Measurements from ENCODE around the gene THAP12.
"Not testable (repeated sequence)": the region's sequence is repeated elsewhere in the genome, so short reads cannot be mapped to it uniquely, and the experiment has no call there.

DNA sequence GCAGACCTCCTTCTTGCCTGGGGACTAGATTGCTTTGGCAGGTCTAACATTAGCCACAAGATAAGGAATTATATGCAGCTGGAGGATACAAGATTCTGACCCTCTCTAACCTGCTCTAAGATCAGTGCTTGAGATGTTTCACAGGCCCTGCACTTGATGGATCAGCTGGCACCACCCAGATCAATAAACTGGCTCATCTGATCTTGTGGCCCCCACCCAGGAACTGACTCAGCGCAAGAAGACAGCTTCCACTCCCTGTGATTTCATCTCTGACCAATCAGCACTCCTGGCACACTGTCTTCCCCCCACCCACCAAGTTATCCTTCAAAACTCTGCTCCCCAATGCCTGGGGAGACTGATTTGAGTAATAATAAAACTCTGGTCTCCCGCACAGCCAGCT lies 57.6 kb downstream of the THAP12 start:
- TF ChIP-seq EZH2phosphoT487 (IDR thresholded peaks at IDR 0.05; ENCODE audit: insufficient read depth, low read depth); EZH2 (IDR thresholded peaks at IDR 0.05; ENCODE audit: insufficient read depth, poor library complexity, severe bottlenecking): not testable (repeated sequence)

Measured in GM23248 (cell line).